Uterus (tissue), 4 donors: ENCODE measurements around the gene TIMM21. TPM values are rescaled to one million over a fixed set of nuclear protein-coding genes. Genes with fewer than 3 reads are reported as not detected.

Experiments
- DNase-seq, 2 donors: peaks; one replicate each; pipeline ENCODE4 v3.0.0-alpha.2; 2019 to 2020
- H3K27ac ChIP-seq, 2 donors: fragments of 200-600 bp; sonication (generic); 1 replicate in 1 of 2; 2 replicates in 1 of 2; pipeline ENCODE4 v1.5.1; 2016 to 2018
- H3K27me3 ChIP-seq, 2 donors: fragments of 200-600 bp; sonication (generic); one replicate each; pipeline ENCODE4 v1.5.1; 2018 to 2019; ENCODE audit warnings: control low read depth in 1 of 2
- H3K36me3 ChIP-seq, 2 donors: fragments of 200-600 bp; sonication (generic); one replicate each; pipeline ENCODE4 v1.5.1; 2019; ENCODE audit warnings: control low read depth in 1 of 2
- H3K4me1 ChIP-seq, 2 donors: fragments of 200-600 bp; sonication (generic); one replicate each; pipeline ENCODE4 v1.5.1; 2018 to 2019; ENCODE audit warnings: control low read depth in 1 of 2
- H3K4me3 ChIP-seq, 2 donors: fragments of 200-600 bp; sonication (generic); 1 replicate in 1 of 2; 2 replicates in 1 of 2; pipeline ENCODE4 v1.5.1; 2018 to 2019; ENCODE audit warnings: mild to moderate bottlenecking in 1 of 2
- H3K9me3 ChIP-seq, 2 donors: fragments of 200-600 bp; sonication (generic); one replicate each; pipeline ENCODE4 v1.5.1; 2019; ENCODE audit warnings: control low read depth in 1 of 2
- CTCF ChIP-seq, 4 experiments: fragments of 200-600 bp in 2 of 4; fragments of 450-650 bp in 2 of 4; sonication (generic) in 2 of 4; IDR thresholded peaks; one replicate each; pipeline ENCODE4 v1.5.1; 2016 to 2019; ENCODE audit warnings: antibody characterized with exemption in 4 of 4, mild to moderate bottlenecking in 2 of 4, moderate library complexity in 1 of 4
- POLR2A ChIP-seq, 2 donors: fragments of 450-650 bp; IDR thresholded peaks; one replicate each; pipeline ENCODE4 v1.6.1; 2016; ENCODE audit warnings: antibody characterized with exemption in 2 of 2, mild to moderate bottlenecking in 1 of 2, moderate library complexity in 1 of 2
- intact Hi-C: fragments of 100-400 bp; cut with DNase I; formaldehyde crosslinking; loops from one replicate; pipeline ENCODE4 v1.15.1; 2023; ENCODE audit warnings: low total_unique reads
- total RNA-seq, 4 donors: library from RNA; depleted of rRNA in 3 of 4; stranded (reverse); fragments of >200 nt in 3 of 4; gene quantifications; one replicate each; pipeline versions ENCODE4 v1.1.0 to v1.2.4, GENCODE V29; 2014 to 2023
- donor health status: DM: yes; HTN: yes; CAD: no.

Gene TIMM21
- total RNA-seq, 4 donors from 2014 or later = 15.0 to 44.0 (median 17.2) TPM

GRCh38 chr18:74175658-74176057 is 27.3 kb downstream of the TIMM21 start:
- intact Hi-C loops = no loop called here
- TF ChIP-seq CTCF (IDR thresholded peaks at IDR 0.05) (no peak), POLR2A (IDR thresholded peaks at IDR 0.05) (no peak)
- H3K27ac ChIP-seq = no peak overlapping the region
- no peaks in the 10 kb centered on the region for H3K9me3 ChIP-seq
- no peaks in the 10 kb centered on the region for H3K27me3 ChIP-seq
- no peaks in the 10 kb centered on the region for H3K4me1 ChIP-seq
- H3K36me3 ChIP-seq = no peaks in the 10 kb centered on the region
- DNase-seq = no peak
- no peak overlapping the region for H3K4me3 ChIP-seq

GRCh38 chr18:74178884-74179283 is 30.6 kb downstream of the TIMM21 start:
- Histone ChIP-seq H3K36me3 (no peaks in the 10 kb centered on the region), H3K27me3 (no peaks in the 10 kb centered on the region), H3K9me3 (no peaks in the 10 kb centered on the region), H3K27ac (no peak overlapping the region), H3K4me1 (no peaks in the 10 kb centered on the region), H3K4me3 (no peak overlapping the region)
- intact Hi-C loops = no loop called here
- DNase-seq = no peak
- TF ChIP-seq CTCF (IDR thresholded peaks at IDR 0.05) = no peak

- Histone ChIP-seq H3K4me1 (no peaks in the 10 kb centered on the region), H3K9me3 (no peaks in the 10 kb centered on the region), H3K36me3 (no peaks in the 10 kb centered on the region), H3K4me3 (no peak overlapping the region), H3K27ac (no peak overlapping the region), H3K27me3 (no peaks in the 10 kb centered on the region)
- intact Hi-C loops = no loop called here
- no peak for TF ChIP-seq CTCF (IDR thresholded peaks at IDR 0.05)
- TF ChIP-seq POLR2A (IDR thresholded peaks at IDR 0.05) = no peak
- no peak for DNase-seq
These were observed 31.4 kb downstream of the TIMM21 start for GRCh38 chr18:74179623-74180199.

GRCh38 chr18:74182335-74182734 is 34.0 kb downstream of the TIMM21 start:
- H3K9me3 ChIP-seq = no peaks in the 10 kb centered on the region
- H3K4me3 ChIP-seq = no peak overlapping the region
- no peak overlapping the region for H3K27ac ChIP-seq
- TF ChIP-seq CTCF (IDR thresholded peaks at IDR 0.05) (no peak), POLR2A (IDR thresholded peaks at IDR 0.05) (no peak)
- intact Hi-C loops = no loop called here
- H3K36me3 ChIP-seq = no peaks in the 10 kb centered on the region
- no peaks in the 10 kb centered on the region for H3K4me1 ChIP-seq
- H3K27me3 ChIP-seq = no peaks in the 10 kb centered on the region
- DNase-seq = no peak

GRCh38 chr18:74183130-74183529 is 34.8 kb downstream of the TIMM21 start:
- Histone ChIP-seq H3K27ac (no peak overlapping the region), H3K27me3 (no peaks in the 10 kb centered on the region), H3K36me3 (no peaks in the 10 kb centered on the region), H3K4me1 (no peaks in the 10 kb centered on the region), H3K4me3 (no peak overlapping the region), H3K9me3 (no peaks in the 10 kb centered on the region)
- no peak for TF ChIP-seq CTCF (IDR thresholded peaks at IDR 0.05)
- no peak for TF ChIP-seq POLR2A (IDR thresholded peaks at IDR 0.05)
- intact Hi-C loops = no loop called here
- DNase-seq = no peak
